GM23338 (cell line): ENCODE data around the gene ADORA2A. TPM values are rescaled to one million over a fixed set of nuclear protein-coding genes. Genes with fewer than 3 reads are reported as not detected.

Experiments
- ATAC-seq: fragments of 200-7000 bp; cut with Tn5 transposase; 3 replicates; pipeline ENCODE4 v1.9.1; 2020
- DNase-seq: peaks from one replicate; pipeline ENCODE4 v3.0.0-alpha.2; 2015; ENCODE audit warnings: low spot score
- H2AFZ ChIP-seq: fragments of 200-600 bp; sonication (generic); 2 replicates; pipeline ENCODE4 v1.8.0; 2016; ENCODE audit warnings: antibody characterized with exemption, mild to moderate bottlenecking, moderate library complexity
- H3F3A ChIP-seq: fragments of 200-600 bp; sonication (generic); replicated peaks from 2 replicates; pipeline ENCODE4 v1.8.0; 2017; ENCODE audit warnings: antibody characterized with exemption, mixed run types, low read depth
- H3K27ac ChIP-seq: fragments of 200-600 bp; sonication (generic); 2 replicates; pipeline ENCODE4 v1.6.1; 2016; ENCODE audit warnings: low read depth
- H3K27me3 ChIP-seq: fragments of 200-600 bp; sonication (generic); 2 replicates; pipeline ENCODE4 v1.8.0; 2016; ENCODE audit warnings: mild to moderate bottlenecking, mixed run types, moderate library complexity; ENCODE audit not compliant: insufficient read depth
- H3K36me3 ChIP-seq: fragments of 200-600 bp; sonication (generic); 2 replicates; pipeline ENCODE4 v1.8.0; 2016; ENCODE audit warnings: mild to moderate bottlenecking; ENCODE audit not compliant: insufficient read depth
- H3K4me1 ChIP-seq: fragments of 200-600 bp; sonication (generic); 2 replicates; pipeline ENCODE4 v1.8.0; 2016; ENCODE audit warnings: mild to moderate bottlenecking, moderate library complexity; ENCODE audit not compliant: insufficient read depth
- H3K4me2 ChIP-seq: fragments of 200-600 bp; sonication (generic); 2 replicates; pipeline ENCODE4 v1.7.1; 2017; ENCODE audit warnings: mixed run types
- H3K4me3 ChIP-seq: fragments of 200-600 bp; sonication (generic); 2 replicates; pipeline ENCODE4 v1.6.1; 2016; ENCODE audit warnings: mixed run types
- H3K79me2 ChIP-seq: fragments of 200-600 bp; sonication (generic); replicated peaks from 2 replicates; pipeline ENCODE4 v1.8.0; 2017; ENCODE audit warnings: mild to moderate bottlenecking; ENCODE audit not compliant: insufficient read depth
- H3K9me2 ChIP-seq: fragments of 200-600 bp; sonication (generic); 2 replicates; pipeline ENCODE4 v1.8.0; 2017; ENCODE audit not compliant: insufficient read depth
- H4K20me1 ChIP-seq: fragments of 200-600 bp; sonication (generic); replicated peaks from 2 replicates; pipeline ENCODE4 v1.8.0; 2017; ENCODE audit warnings: mild to moderate bottlenecking; ENCODE audit not compliant: insufficient read depth
- H3K27ac Mint-ChIP-seq: 2 replicates; pipeline ENCODE4 v1.8.0; 2020; ENCODE audit warnings: inconsistent platforms, mild to moderate bottlenecking, moderate library complexity, mixed read lengths
- H3K27me3 Mint-ChIP-seq: 3 replicates; pipeline ENCODE4 v1.8.0; 2022; ENCODE audit warnings: low read depth, mild to moderate bottlenecking, moderate library complexity, mixed read lengths, inconsistent platforms; ENCODE audit not compliant: insufficient read depth, poor library complexity
- H3K36me3 Mint-ChIP-seq: 3 replicates; pipeline ENCODE4 v1.8.0; 2021; ENCODE audit warnings: low read depth, mild to moderate bottlenecking, inconsistent platforms, moderate library complexity, mixed read lengths
- H3K4me1 Mint-ChIP-seq: 3 replicates; pipeline ENCODE4 v1.8.0; 2020; ENCODE audit warnings: mild to moderate bottlenecking, inconsistent platforms, mixed read lengths
- H3K4me3 Mint-ChIP-seq: 3 replicates; pipeline ENCODE4 v1.8.0; 2021; ENCODE audit warnings: moderate library complexity, mild to moderate bottlenecking, inconsistent platforms, mixed read lengths
- H3K9me3 Mint-ChIP-seq: 3 replicates; pipeline ENCODE4 v1.8.0; 2020; ENCODE audit warnings: moderate library complexity, mild to moderate bottlenecking, inconsistent platforms, mixed read lengths
- NANOG ChIP-seq: IDR thresholded peaks from 2 replicates; pipeline ENCODE4 v1.6.1; 2016; ENCODE audit warnings: antibody characterized with exemption, borderline replicate concordance
- POLR2AphosphoS5 ChIP-seq: IDR thresholded peaks from 2 replicates; pipeline ENCODE4 v1.6.1; 2016; ENCODE audit warnings: antibody characterized with exemption, low read depth
- ZNF114 ChIP-seq: fragments of 250-450 bp; sonication (Bioruptor Pico); IDR thresholded peaks from 2 replicates; pipeline ENCODE4 v1.5.0; 2020; ENCODE audit warnings: mild to moderate bottlenecking, moderate library complexity
- ZNF331 ChIP-seq: fragments of 250-450 bp; sonication (Bioruptor Pico); IDR thresholded peaks from 2 replicates; pipeline ENCODE4 v1.5.0; 2020; ENCODE audit warnings: low read depth, mild to moderate bottlenecking, moderate library complexity
- polyA plus RNA-seq: library from polyadenylated mRNA; unstranded; fragments of >200 nt; fragmentation: Nextera tagmentation; extraction: Ambion mirVana; gene quantifications from 2 replicates; pipeline ENCODE4 v1.2.1, GENCODE V29; 2016
- total RNA-seq: library from RNA; depleted of rRNA; stranded (reverse); fragments of >200 nt; shearing (Covaris generic); gene quantifications from 2 replicates; pipeline ENCODE4 v1.2.3, GENCODE V29; 2014
- TF ChIP-seq, protein P1 (sequence below): IDR thresholded peaks from 2 replicates; pipeline ENCODE4 v1.6.1; 2016; ENCODE audit warnings: antibody characterized with exemption
- TF ChIP-seq, protein P2 (sequence below): fragments of 250-450 bp; sonication (Bioruptor Pico); IDR thresholded peaks from 2 replicates; pipeline ENCODE4 v1.5.0; 2020; ENCODE audit warnings: mild to moderate bottlenecking, moderate library complexity

Gene ADORA2A
- total and polyA plus RNA-seq, 2 experiments from 2014 or later, result 4.1 to 13.5 TPM

- TF ChIP-seq, protein P1, sequence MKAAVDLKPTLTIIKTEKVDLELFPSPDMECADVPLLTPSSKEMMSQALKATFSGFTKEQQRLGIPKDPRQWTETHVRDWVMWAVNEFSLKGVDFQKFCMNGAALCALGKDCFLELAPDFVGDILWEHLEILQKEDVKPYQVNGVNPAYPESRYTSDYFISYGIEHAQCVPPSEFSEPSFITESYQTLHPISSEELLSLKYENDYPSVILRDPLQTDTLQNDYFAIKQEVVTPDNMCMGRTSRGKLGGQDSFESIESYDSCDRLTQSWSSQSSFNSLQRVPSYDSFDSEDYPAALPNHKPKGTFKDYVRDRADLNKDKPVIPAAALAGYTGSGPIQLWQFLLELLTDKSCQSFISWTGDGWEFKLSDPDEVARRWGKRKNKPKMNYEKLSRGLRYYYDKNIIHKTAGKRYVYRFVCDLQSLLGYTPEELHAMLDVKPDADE, result no peak
- TF ChIP-seq, protein P2, sequence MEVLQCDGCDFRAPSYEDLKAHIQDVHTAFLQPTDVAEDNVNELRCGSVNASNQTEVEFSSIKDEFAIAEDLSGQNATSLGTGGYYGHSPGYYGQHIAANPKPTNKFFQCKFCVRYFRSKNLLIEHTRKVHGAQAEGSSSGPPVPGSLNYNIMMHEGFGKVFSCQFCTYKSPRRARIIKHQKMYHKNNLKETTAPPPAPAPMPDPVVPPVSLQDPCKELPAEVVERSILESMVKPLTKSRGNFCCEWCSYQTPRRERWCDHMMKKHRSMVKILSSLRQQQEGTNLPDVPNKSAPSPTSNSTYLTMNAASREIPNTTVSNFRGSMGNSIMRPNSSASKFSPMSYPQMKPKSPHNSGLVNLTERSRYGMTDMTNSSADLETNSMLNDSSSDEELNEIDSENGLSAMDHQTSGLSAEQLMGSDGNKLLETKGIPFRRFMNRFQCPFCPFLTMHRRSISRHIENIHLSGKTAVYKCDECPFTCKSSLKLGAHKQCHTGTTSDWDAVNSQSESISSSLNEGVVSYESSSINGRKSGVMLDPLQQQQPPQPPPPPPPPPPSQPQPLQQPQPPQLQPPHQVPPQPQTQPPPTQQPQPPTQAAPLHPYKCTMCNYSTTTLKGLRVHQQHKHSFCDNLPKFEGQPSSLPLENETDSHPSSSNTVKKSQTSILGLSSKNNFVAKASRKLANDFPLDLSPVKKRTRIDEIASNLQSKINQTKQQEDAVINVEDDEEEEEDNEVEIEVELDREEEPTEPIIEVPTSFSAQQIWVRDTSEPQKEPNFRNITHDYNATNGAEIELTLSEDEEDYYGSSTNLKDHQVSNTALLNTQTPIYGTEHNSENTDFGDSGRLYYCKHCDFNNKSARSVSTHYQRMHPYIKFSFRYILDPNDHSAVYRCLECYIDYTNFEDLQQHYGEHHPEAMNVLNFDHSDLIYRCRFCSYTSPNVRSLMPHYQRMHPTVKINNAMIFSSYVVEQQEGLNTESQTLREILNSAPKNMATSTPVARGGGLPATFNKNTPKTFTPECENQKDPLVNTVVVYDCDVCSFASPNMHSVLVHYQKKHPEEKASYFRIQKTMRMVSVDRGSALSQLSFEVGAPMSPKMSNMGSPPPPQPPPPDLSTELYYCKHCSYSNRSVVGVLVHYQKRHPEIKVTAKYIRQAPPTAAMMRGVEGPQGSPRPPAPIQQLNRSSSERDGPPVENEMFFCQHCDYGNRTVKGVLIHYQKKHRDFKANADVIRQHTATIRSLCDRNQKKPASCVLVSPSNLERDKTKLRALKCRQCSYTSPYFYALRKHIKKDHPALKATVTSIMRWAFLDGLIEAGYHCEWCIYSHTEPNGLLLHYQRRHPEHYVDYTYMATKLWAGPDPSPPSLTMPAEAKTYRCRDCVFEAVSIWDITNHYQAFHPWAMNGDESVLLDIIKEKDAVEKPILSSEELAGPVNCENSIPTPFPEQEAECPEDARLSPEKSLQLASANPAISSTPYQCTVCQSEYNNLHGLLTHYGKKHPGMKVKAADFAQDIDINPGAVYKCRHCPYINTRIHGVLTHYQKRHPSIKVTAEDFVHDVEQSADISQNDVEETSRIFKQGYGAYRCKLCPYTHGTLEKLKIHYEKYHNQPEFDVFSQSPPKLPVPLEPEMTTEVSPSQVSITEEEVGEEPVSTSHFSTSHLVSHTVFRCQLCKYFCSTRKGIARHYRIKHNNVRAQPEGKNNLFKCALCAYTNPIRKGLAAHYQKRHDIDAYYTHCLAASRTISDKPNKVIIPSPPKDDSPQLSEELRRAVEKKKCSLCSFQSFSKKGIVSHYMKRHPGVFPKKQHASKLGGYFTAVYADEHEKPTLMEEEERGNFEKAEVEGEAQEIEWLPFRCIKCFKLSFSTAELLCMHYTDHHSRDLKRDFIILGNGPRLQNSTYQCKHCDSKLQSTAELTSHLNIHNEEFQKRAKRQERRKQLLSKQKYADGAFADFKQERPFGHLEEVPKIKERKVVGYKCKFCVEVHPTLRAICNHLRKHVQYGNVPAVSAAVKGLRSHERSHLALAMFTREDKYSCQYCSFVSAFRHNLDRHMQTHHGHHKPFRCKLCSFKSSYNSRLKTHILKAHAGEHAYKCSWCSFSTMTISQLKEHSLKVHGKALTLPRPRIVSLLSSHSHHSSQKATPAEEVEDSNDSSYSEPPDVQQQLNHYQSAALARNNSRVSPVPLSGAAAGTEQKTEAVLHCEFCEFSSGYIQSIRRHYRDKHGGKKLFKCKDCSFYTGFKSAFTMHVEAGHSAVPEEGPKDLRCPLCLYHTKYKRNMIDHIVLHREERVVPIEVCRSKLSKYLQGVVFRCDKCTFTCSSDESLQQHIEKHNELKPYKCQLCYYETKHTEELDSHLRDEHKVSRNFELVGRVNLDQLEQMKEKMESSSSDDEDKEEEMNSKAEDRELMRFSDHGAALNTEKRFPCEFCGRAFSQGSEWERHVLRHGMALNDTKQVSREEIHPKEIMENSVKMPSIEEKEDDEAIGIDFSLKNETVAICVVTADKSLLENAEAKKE, result no peak
- TF ChIP-seq ZNF331 (CRISPR knock-in tag) (no peak), POLR2AphosphoS5 (no peak), NANOG (no peak), ZNF114 (CRISPR knock-in tag) (no peak)
- no peaks in the 10 kb centered on the region for H3K9me3 Mint-ChIP-seq
- H3K36me3 Mint-ChIP-seq, result peaks cover 30% of the 10 kb centered on the region
- Histone ChIP-seq H2AFZ (no peak overlapping the region), H3K9me2 (no peaks in the 10 kb centered on the region), H3K79me2 (no peaks in the 10 kb centered on the region; the same call in 1 of the 2 replicates), H3K27ac (no peak overlapping the region), H3K27me3 (no peaks in the 10 kb centered on the region), H3K4me3 (no peak overlapping the region), H3K36me3 (no peaks in the 10 kb centered on the region), H4K20me1 (peaks cover 6% of the 10 kb centered on the region), H3K4me1 (0 out of 2 replicates have a peak, but pooled peaks cover 6% of the 10 kb centered on the region), H3F3A (no peaks in the 10 kb centered on the region), H3K4me2 (no peak overlapping the region)
- ATAC-seq (no peak), DNase-seq (no peak)
- no peak overlapping the region for H3K27ac Mint-ChIP-seq
- peaks cover 20% of the 10 kb centered on the region for H3K27me3 Mint-ChIP-seq
- no peak overlapping the region for H3K4me3 Mint-ChIP-seq
- peaks cover 12% of the 10 kb centered on the region for H3K4me1 Mint-ChIP-seq
Measured at GRCh38 chr22:24401931-24402367, 25.4 kb upstream of the ADORA2A start.
